ENCODE results near the gene CYBC1.

DNA sequence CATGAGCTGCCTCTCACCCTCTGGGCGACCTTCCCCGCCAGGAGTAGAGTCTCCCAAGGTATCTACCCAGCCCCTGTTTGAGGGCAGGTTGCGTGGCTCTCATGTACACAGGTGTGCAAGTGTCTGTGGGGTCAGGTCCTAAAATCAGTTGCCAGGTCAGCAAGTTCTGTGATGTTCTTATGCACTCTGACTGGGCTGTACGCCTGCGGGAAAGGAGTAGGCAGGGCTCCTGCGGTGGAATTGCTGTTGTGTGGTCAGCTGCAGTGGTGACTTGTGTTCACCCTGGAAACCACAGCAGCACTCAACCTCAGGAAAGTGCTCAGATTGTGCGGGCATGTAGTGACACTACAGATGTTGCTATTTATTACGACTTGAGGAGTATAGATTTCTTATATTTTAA is 27.4 kb upstream of the CYBC1 start:
- no peak for TF ChIP-seq POLR2AphosphoS5 (IDR thresholded peaks at IDR 0.05; ENCODE audit: borderline replicate concordance, low read depth, low read length)
- no peak for TF ChIP-seq EZH2 (IDR thresholded peaks at IDR 0.05)

Data from SK-N-MC (cell line).